ENCODE results near the gene ATXN7L1.

ATXN7L1 gene

DNA sequence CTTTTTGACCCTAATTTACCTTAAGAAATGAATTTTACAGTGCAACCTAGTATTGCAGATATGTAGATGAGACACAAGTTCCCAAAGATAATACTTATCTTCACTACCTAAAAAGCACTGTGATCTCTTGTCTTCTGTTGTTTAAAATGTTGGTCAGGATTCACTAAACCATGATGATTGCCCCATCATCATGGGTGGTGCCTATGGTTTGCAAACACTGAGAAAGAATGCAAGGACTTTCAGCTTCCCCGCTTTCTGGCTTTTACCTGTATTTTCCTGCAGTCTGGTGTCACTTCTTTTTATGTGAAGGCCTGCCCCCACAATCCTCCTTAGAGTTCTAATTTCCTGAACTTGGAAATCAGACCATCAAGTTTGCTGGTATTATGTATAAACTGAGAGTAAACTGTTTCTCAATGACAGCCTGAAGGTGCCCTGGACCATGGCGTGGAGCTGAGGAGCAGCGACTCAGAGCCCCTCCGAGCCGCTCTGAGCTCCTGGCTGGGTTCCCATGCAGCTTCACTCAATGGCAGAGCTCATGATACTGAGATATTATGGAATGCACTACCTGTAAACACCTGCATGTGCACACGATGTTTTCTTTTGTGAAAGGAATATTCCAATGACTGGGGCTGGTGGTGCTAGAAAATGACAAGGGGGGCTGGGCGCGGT lies 176.7 kb downstream of the ATXN7L1 start:
- Histone ChIP-seq H3K9me3 (ENCODE audit: control insufficient read depth, insufficient read depth, low read depth, low read length) (no peaks in the 10 kb centered on the region), H3K4me1 (ENCODE audit: control insufficient read depth, insufficient read depth, low read length) (no peaks in the 10 kb centered on the region), H3K27ac (ENCODE audit: extremely low read depth, low read depth, low read length) (no peak overlapping the region), H3K4me3 (ENCODE audit: low read depth, low read length) (no peak overlapping the region), H3K36me3 (ENCODE audit: control insufficient read depth in 2 of 2, insufficient read depth in 1 of 2, low read length in 2 of 2) (no peaks in the 10 kb centered on the region)
- ChIA-PET POLR2A (no interaction called here), CTCF (interaction anchor here (0.6 kb wide), 1 partner anchor 37 kb away, joined by 4 read pairs; no protein-coding TSS in a partner anchor)
- TF ChIP-seq ZNF571 (tag by site-specific recombination; IDR thresholded peaks at IDR 0.05) = no peak
- no peak for TF ChIP-seq ZNF792 (tag by site-specific recombination; IDR thresholded peaks at IDR 0.05)
- TF ChIP-seq ZSCAN30 (tag by site-specific recombination; IDR thresholded peaks at IDR 0.05) = no peak
- no peak for TF ChIP-seq RBAK (tag by site-specific recombination; IDR thresholded peaks at IDR 0.05)
- no peak for TF ChIP-seq ZNF785 (tag by site-specific recombination; IDR thresholded peaks at IDR 0.05)
- no peak for TF ChIP-seq ZNF214 (tag by site-specific recombination; IDR thresholded peaks at IDR 0.05; ENCODE audit: borderline replicate concordance)

DNA sequence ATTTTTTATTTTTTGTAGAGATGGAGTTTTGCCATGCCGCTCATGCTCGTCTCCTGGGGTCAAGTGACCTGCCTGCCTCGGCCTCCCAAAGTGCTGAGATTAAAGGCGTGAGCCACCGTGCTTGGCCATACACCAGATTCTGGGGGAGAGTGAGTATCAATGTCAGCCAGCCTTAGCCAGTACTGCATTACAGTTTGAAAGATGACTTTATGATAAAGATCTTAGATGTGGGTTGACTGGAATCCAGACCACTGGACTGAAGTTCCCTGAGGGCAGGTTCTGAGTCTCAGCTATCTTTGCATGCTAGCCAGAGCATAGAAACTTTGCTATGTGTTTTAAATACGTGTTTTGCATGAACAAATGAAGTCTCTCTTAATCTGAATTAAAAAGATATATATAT lies 177.9 kb downstream of the ATXN7L1 start:
- Histone ChIP-seq H3K27ac (ENCODE audit: extremely low read depth, low read depth, low read length) (no peak overlapping the region), H3K36me3 (ENCODE audit: control insufficient read depth in 2 of 2, insufficient read depth in 1 of 2, low read length in 2 of 2) (no peaks in the 10 kb centered on the region), H3K9me3 (ENCODE audit: control insufficient read depth, insufficient read depth, low read depth, low read length) (no peaks in the 10 kb centered on the region), H3K4me3 (ENCODE audit: low read depth, low read length) (no peak overlapping the region), H3K4me1 (ENCODE audit: control insufficient read depth, insufficient read depth, low read length) (no peaks in the 10 kb centered on the region)
- ChIA-PET POLR2A (no interaction called here), CTCF (interaction anchor here (0.6 kb wide), 2 partner anchors 37 to 309 kb away, joined by 3 to 4 read pairs; no protein-coding TSS in a partner anchor)
- no peak for TF ChIP-seq ZNF521 (tag by site-specific recombination; IDR thresholded peaks at IDR 0.05)
- TF ChIP-seq, protein P1, sequence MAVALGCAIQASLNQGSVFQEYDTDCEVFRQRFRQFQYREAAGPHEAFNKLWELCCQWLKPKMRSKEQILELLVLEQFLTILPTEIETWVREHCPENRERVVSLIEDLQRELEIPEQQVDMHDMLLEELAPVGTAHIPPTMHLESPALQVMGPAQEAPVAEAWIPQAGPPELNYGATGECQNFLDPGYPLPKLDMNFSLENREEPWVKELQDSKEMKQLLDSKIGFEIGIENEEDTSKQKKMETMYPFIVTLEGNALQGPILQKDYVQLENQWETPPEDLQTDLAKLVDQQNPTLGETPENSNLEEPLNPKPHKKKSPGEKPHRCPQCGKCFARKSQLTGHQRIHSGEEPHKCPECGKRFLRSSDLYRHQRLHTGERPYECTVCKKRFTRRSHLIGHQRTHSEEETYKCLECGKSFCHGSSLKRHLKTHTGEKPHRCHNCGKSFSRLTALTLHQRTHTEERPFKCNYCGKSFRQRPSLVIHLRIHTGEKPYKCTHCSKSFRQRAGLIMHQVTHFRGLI (tag by site-specific recombination; IDR thresholded peaks at IDR 0.05) = no peak
- no peak for TF ChIP-seq ZNF24 (tag by site-specific recombination; IDR thresholded peaks at IDR 0.05)
- TF ChIP-seq, protein P2, sequence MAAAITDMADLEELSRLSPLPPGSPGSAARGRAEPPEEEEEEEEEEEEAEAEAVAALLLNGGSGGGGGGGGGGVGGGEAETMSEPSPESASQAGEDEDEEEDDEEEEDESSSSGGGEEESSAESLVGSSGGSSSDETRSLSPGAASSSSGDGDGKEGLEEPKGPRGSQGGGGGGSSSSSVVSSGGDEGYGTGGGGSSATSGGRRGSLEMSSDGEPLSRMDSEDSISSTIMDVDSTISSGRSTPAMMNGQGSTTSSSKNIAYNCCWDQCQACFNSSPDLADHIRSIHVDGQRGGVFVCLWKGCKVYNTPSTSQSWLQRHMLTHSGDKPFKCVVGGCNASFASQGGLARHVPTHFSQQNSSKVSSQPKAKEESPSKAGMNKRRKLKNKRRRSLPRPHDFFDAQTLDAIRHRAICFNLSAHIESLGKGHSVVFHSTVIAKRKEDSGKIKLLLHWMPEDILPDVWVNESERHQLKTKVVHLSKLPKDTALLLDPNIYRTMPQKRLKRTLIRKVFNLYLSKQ (tag by site-specific recombination; IDR thresholded peaks at IDR 0.05; ENCODE audit: borderline replicate concordance) = no peak
- no peak for TF ChIP-seq ZNF791 (tag by site-specific recombination; IDR thresholded peaks at IDR 0.05)
- no peak for TF ChIP-seq ZNF555 (tag by site-specific recombination; conservative IDR thresholded peaks at IDR 0.05)
- no peak for TF ChIP-seq GFI1B (tag by site-specific recombination; IDR thresholded peaks at IDR 0.05)
- TF ChIP-seq ZNF549 (tag by site-specific recombination; IDR thresholded peaks at IDR 0.05) = no peak
- no peak for TF ChIP-seq ZNF140 (tag by site-specific recombination; IDR thresholded peaks at IDR 0.05)
- TF ChIP-seq, protein P3, sequence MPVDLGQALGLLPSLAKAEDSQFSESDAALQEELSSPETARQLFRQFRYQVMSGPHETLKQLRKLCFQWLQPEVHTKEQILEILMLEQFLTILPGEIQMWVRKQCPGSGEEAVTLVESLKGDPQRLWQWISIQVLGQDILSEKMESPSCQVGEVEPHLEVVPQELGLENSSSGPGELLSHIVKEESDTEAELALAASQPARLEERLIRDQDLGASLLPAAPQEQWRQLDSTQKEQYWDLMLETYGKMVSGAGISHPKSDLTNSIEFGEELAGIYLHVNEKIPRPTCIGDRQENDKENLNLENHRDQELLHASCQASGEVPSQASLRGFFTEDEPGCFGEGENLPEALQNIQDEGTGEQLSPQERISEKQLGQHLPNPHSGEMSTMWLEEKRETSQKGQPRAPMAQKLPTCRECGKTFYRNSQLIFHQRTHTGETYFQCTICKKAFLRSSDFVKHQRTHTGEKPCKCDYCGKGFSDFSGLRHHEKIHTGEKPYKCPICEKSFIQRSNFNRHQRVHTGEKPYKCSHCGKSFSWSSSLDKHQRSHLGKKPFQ (tag by site-specific recombination; IDR thresholded peaks at IDR 0.05) = no peak

DNA sequence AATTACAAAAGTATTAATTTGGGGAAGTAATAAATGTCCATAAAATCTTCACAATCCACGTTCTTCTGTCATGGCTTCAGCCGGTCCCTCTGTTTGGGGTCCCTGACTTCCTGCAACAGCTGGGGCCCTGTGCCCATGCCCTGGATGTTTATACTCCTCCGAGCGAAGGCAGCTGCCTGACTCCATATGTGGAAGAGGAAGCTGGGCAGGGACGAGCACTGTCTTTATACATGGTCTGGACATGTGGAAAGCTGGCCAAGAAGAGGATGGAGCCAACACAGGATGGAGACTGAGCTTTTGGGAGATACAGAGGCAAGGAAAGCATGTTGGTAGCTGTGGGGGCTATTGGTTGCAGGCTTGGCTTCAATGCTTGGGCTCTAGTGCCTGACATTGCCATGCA lies 178.6 kb downstream of the ATXN7L1 start:
- Histone ChIP-seq H3K4me3 (ENCODE audit: low read depth, low read length) (no peak overlapping the region), H3K27ac (ENCODE audit: extremely low read depth, low read depth, low read length) (no peak overlapping the region), H3K4me1 (ENCODE audit: control insufficient read depth, insufficient read depth, low read length) (no peaks in the 10 kb centered on the region), H3K36me3 (ENCODE audit: control insufficient read depth in 2 of 2, insufficient read depth in 1 of 2, low read length in 2 of 2) (no peaks in the 10 kb centered on the region), H3K9me3 (ENCODE audit: control insufficient read depth, insufficient read depth, low read depth, low read length) (no peaks in the 10 kb centered on the region)
- ChIA-PET POLR2A (no interaction called here), CTCF (interaction anchor here (0.6 kb wide), 2 partner anchors 38 to 310 kb away, joined by 3 to 4 read pairs; no protein-coding TSS in a partner anchor)
- no peak for TF ChIP-seq ZNF112 (tag by site-specific recombination; IDR thresholded peaks at IDR 0.05)
- no peak for TF ChIP-seq SP3 (tag by site-specific recombination; IDR thresholded peaks at IDR 0.05)
- no peak for TF ChIP-seq ZSCAN23 (tag by site-specific recombination; IDR thresholded peaks at IDR 0.05)
- TF ChIP-seq, protein P4, sequence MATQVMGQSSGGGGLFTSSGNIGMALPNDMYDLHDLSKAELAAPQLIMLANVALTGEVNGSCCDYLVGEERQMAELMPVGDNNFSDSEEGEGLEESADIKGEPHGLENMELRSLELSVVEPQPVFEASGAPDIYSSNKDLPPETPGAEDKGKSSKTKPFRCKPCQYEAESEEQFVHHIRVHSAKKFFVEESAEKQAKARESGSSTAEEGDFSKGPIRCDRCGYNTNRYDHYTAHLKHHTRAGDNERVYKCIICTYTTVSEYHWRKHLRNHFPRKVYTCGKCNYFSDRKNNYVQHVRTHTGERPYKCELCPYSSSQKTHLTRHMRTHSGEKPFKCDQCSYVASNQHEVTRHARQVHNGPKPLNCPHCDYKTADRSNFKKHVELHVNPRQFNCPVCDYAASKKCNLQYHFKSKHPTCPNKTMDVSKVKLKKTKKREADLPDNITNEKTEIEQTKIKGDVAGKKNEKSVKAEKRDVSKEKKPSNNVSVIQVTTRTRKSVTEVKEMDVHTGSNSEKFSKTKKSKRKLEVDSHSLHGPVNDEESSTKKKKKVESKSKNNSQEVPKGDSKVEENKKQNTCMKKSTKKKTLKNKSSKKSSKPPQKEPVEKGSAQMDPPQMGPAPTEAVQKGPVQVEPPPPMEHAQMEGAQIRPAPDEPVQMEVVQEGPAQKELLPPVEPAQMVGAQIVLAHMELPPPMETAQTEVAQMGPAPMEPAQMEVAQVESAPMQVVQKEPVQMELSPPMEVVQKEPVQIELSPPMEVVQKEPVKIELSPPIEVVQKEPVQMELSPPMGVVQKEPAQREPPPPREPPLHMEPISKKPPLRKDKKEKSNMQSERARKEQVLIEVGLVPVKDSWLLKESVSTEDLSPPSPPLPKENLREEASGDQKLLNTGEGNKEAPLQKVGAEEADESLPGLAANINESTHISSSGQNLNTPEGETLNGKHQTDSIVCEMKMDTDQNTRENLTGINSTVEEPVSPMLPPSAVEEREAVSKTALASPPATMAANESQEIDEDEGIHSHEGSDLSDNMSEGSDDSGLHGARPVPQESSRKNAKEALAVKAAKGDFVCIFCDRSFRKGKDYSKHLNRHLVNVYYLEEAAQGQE (tag by site-specific recombination; IDR thresholded peaks at IDR 0.05) = no peak
- TF ChIP-seq ZNF560 (tag by site-specific recombination; IDR thresholded peaks at IDR 0.05; ENCODE audit: borderline replicate concordance) = no peak
- no peak for TF ChIP-seq ZNF768 (tag by site-specific recombination; IDR thresholded peaks at IDR 0.05)
- TF ChIP-seq ZNF341 (tag by site-specific recombination; IDR thresholded peaks at IDR 0.05; ENCODE audit: low read depth) = no peak

Measured in HEK293 (cell line).